ENCODE results near the gene MYMX.

The MYMX gene

DNA sequence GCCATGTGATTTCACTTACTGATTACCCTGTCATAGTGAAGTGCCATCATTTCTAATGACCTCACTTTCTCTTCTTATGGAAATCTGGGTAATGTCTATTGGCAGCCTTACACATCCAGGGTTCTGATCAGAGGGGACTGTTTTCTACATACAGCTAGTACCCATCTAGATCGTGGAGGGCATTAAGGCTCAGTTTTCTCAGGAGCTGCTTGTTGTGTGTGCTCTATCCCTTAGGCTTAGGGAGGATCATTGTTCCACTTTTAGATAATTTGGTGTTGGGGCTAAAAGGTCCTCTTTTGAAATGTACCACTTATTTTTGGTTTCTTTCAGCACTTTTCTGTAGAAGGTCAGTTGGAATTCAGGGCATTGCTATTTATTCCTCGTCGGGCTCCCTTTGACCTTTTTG is 34.0 kb downstream of the MYMX start:
- DNase-seq (ENCODE audit: low read depth, low spot score), result no peak

DNA sequence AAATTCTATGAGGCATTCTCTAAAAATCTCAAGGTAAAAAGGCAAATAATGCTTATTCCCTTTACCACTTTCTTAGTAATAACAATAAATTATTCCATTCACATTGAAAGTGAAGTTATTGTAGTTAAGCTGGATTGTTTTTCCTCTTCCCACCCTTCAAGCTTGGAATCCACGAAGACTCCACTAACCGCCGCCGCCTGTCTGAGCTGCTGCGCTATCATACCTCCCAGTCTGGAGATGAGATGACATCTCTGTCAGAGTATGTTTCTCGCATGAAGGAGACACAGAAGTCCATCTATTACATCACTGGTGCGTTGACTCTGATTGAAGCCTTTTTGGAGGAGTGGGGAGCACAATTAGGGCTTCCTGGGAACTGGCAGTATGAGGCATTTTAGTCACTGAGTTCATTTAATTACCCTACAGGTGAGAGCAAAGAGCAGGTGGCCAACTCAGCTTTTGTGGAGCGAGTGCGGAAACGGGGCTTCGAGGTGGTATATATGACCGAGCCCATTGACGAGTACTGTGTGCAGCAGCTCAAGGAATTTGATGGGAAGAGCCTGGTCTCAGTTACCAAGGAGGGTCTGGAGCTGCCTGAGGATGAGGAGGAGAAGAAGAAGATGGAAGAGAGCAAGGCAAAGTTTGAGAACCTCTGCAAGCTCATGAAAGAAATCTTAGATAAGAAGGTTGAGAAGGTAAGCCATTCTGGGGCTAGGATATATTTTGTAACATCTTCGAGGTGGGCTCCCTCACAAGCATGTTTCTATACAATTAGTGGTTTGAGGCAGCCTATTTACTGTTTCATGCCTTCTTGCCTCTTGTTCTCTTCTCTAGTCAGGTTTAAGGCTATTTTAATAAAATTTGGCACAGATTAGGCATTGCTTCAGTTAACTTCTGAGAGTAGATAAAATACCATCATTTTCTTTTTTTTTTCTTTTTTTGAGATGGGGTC is 35.1 kb downstream of the MYMX start:
- DNase-seq (ENCODE audit: low read depth, low spot score), result no peak

DNA sequence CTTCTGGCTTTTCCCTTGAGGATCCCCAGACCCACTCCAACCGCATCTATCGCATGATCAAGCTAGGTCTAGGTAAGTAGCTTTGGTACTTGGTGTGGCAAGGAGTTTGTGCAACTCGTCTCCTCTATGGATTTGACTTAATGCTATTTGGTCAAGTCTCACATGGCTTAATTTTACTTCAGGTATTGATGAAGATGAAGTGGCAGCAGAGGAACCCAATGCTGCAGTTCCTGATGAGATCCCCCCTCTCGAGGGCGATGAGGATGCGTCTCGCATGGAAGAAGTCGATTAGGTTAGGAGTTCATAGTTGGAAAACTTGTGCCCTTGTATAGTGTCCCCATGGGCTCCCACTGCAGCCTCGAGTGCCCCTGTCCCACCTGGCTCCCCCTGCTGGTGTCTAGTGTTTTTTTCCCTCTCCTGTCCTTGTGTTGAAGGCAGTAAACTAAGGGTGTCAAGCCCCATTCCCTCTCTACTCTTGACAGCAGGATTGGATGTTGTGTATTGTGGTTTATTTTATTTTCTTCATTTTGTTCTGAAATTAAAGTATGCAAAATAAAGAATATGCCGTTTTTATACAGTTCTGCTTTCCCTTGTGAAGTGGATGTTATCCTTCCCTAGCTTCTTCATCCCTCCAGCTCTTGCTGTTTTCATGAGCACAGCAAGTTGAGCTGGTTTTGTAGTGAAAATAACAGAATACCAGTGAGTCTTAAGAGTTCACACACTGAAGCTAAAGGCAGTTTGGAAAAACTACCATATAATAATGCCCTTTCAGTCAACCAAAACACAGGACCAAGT is 36.8 kb downstream of the MYMX start:
- no peak for DNase-seq (ENCODE audit: low read depth, low spot score)

DNA sequence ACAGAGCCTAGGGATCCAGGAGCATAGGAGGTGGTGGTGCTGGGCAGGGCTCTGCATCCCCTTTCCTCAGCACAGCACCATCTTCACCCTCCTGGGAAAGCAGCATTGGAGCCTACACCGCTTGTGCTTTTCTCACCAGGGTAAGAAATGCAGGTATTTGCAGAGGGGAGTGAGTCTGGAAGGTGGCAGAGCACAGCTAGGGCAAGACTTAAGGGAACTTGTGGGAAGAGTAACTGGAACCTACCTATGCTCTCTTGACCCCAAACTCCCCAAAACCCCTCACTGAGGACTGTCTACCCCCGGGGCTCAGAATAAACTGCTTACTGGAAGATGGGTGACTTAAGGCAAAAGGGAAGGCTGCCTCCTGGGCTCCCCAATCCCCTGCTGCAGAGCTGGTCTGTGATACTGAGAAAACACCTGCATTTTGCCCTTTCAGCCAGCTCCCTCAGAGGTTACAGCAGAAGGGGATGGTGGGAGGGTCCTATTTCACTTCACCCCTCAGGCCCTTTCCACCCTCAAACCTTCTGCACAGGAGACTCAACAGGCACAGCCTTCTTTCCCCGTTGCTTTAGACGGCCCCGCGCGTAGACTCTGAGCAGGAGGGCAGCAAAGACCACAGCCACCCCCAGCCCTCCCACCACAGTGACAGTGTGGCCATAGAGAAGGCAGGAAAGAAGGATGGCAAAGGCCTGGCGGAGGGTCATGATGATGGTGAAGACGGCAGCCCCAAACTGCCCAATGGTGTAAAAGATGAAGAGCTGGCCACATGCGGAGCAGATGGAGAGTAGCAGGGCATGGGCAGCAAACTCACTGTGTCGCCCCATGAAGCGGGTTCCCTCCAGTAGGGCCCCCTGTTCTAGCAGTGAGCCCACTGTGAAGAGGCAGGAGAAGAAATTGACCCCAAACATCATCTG is 37.7 kb downstream of the MYMX start:
- no peak for DNase-seq (ENCODE audit: low read depth, low spot score)

DNA sequence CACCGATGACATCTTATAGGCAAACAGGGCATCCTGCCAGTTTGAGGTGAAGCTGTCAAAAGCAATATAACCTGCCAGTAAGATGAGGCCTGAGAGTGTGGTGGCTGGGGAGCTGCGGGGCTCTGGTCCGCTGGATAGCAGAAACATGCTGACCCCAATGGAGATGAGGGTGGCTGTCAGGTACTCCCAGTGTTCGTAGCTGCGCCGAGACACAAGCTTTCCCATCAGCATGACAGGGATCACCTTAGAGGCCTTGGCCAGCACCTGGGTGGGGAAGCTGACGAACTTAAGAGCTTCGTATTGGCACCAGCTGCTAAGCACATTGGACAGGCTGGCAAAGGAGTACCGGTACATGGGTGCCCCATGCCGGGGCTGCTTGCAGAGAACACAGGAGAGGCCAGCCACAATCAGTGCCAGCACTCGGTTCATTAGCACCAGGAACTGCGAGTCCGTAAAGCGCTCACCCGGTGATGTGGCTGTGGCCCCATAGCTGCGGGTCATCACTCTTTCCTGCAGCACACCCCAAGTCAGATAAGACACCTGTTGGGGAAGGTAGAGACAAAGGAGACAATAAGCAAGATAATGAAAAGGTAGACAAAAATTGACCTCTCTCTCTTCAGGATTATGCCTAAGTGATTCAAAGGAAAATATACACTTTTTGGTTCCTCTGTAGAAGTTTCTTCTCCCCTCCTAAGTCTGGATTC is 38.5 kb downstream of the MYMX start:
- no peak for DNase-seq (ENCODE audit: low read depth, low spot score)

DNA sequence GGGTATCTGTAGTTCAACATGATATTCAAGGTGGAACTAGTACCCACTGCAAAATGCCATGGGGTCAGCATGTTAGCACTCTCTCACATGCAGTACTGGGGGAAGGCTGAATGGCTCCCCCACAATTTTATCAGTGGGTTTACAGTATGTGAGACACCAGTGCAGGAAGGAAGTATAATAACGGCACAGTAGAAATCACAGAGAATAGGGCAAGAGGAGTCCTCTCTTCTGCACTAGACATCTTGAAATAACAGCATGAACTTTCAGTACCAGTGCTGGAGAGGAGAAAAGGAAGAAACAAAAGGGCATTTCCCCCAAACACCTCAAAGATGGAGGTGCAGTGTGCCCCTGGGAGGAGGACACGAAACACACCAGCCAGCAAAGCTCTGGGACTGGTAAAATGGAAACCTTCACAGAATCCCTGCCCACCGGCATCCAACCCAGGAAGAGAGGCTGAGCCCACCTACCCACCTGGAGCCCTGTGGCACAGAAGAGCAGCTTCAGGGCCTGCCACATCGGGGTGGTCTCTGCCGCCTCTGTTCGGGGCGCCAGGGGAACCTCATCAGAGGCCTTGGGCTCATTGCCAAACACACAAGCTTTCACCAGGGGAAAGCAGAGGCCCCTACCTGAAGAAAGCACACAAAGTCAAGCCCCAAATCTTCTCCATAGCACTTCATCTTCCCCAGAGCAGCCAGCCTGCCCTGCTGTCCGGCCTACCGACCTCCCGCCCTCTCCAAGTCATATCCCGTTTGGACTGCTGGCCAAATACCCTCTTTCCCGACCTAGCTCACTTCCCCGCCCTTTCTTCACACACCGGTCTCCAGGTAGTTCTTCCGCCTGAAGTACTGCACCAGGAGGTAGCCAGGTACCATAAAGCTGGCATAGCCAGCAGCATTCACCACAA is 39.4 kb downstream of the MYMX start:
- no peak for DNase-seq (ENCODE audit: low read depth, low spot score)

- no peak for DNase-seq (ENCODE audit: low read depth, low spot score)
These were observed 40.0 kb downstream of the MYMX start for GRCh38 chr6:44256775-44257024.

DNA sequence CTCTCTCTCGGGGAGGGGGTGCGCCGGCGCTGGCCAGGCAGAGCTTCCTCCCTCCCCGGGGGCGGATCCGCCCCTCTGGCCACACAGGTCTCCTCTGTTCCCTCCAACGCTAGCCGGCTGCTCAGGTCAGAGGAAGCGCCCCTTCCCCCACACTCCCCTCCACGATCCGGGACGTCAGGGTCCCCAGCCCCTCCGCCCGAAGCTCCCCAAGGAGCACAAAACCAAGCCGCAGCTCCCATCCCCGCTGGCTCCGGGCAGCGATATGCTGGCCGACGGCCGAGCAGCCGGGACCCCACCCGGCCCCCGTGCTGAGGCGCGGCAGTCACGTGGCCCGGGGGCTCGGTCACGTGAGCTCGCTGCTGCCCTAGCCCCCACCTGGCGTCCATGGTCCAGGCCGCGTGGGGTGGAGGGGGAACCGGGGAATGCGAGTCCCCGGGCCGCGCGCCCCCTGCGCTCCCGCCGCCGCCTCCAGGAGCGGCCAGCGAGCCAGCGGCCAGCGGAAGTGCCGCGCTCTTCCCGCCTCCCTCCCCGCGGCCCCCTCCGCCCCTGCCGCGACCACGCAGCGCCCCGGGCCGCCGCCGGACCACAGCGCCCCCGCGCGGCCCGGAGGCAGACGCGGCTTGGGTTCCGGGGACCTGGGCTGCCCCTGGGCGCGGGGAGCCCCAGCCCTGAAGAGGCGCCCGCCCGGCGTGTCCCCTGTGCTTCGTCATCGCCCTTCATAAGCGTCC is 40.5 kb downstream of the MYMX start, which contains the start of gene SLC35B2:
SLC35B2 (minus strand) TSS at position 504 of the 728 bp plus-strand sequence; CDS start at position 386, 118 bp downstream.
- no peak for DNase-seq (ENCODE audit: low read depth, low spot score)

DNA sequence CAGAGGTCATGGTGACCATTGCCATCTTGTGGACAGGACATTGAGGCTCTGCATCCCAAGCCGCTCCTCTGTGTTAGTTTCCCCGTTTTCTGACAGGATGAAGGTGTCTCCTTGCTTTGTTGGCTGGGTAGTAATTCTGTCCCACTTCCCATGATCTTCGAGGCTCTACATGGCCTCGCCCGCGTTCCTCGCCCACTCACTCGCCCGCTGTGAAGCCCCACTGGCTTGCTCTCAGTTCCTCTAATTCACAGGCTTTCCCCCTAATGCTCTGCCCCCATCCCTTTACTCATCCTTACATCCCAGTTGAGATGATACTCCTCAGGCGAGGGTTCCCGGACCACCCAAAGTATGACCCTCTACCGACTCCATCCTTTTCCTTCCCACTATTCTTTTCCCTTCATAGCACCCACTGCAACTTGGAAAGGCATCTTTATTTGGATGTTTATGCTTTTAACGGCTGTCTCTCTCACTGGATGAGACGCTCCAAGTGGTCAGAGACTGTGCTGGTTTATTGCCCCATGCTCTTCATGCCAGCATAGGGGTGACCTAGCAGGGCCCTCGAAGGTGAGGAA is 41.1 kb downstream of the MYMX start:
- no peak for DNase-seq (ENCODE audit: low read depth, low spot score)

DNA sequence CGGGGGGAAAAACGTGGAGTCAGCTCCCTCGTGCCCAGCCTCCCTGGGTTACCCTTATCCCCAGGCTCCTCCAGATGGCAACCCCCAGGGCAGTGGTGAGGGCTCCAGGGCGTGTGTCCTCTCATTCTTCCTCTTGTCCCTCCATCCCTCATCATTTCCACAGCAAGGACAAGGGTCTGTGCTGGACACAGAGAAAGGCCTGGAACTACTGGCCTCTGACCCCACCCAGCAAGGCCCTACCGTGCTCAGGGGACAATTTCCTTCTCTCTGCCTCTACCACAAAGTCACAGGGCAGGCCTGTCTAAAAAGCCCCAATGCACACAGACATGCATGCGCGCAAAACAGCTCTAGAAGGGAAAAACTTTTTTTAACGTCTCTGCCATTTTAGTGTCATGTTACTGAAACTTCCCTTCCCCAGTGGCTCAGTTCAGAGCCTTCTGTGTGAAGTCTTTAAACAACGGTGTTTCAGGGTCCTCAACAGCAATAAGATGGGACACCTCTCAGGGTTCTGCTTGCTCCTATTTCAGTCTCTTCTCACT is 41.7 kb downstream of the MYMX start:
- DNase-seq (ENCODE audit: low read depth, low spot score), result no peak

GRCh38 chr6:44258921-44259320 is 42.2 kb downstream of the MYMX start:
- no peak for DNase-seq (ENCODE audit: low read depth, low spot score)

- DNase-seq (ENCODE audit: low read depth, low spot score), result no peak
These were observed 43.3 kb downstream of the MYMX start for GRCh38 chr6:44260011-44260410.

GRCh38 chr6:44260451-44261297 is 43.9 kb downstream of the MYMX start:
- DNase-seq (ENCODE audit: low read depth, low spot score), result no peak

- no peak for DNase-seq (ENCODE audit: low read depth, low spot score)
These were observed 44.9 kb downstream of the MYMX start for GRCh38 chr6:44261581-44261980.

GRCh38 chr6:44262467-44263353 is 46.0 kb downstream of the MYMX start:
- no peak for DNase-seq (ENCODE audit: low read depth, low spot score)

- no peak for DNase-seq (ENCODE audit: low read depth, low spot score)
These were observed 46.8 kb downstream of the MYMX start for GRCh38 chr6:44263354-44264100.
